NCI-H1048 (cell line): ENCODE data around the gene SECISBP2.

ENCODE experiments used
- DNase-seq: peaks from one replicate; lab custom pipeline; 2025; lab: John Stamatoyannopoulos, UW

Gene SECISBP2

DNA sequence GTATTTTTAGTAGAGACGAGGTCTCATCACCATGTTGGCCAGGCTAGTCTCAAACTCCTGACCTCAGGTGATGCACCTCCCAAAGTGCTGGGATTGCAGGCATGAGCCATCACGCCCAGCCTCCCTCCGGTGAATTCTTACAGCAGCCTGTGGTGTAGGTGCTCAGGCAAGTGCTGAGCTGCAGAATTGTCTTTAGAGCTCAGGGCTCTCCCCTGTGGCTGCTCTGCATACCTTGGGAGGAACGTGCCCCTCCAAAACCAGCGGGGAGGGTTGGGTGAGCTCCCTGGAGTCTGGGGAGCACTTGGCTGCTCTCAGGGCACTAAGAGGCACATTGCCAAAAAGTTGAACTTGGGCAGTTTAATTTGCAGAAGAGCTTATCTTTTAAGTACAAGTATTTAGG is 29.4 kb downstream of the SECISBP2 start:
- DNase-seq: no peak

DNA sequence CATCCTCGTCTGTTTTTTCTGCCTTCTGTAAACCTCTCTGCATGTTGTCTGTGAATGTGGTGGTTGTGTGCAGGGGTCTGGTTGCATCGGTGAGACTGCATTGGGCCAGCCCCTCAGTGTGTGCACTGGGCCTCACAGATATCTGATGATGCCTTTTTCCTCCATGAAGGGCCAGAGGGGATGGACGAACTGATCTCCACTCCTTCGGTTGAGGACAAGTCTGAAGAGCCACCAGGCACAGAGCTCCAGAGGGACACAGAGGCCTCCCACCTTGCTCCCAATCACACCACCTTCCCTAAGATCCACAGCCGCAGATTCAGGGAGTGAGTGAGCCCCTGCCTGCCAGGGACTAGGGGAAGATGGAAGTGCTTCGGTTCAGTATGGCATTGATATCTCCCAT is 31.3 kb downstream of the SECISBP2 start:
- no peak for DNase-seq

DNA sequence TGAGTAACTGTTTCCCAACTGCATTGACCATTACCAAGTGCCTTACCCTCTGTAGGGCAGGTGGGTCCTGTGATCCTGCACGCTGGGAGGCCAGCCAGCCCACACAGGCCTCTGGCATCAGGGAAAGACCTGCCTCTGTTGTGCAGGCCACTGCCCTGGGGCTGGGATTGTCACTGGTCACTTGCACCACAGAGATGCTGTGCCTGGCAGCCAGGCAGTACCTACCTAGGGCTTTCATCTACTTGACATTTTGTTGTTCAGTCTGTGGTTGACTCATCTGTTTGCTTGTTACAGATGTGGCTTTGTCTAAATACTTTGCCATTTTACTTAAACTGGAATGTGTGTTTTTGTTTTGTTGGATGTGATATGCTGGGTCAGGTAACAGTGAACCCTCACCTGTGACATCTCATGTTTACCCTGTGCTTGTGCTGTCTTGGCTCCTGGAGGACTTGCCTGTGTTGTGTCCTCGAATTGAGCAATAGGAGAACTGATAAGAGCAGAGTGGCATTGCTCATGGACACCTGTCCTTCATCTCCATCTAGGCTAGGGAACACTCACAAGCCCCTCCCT is 32.8 kb downstream of the SECISBP2 start:
- DNase-seq: no peak

DNA sequence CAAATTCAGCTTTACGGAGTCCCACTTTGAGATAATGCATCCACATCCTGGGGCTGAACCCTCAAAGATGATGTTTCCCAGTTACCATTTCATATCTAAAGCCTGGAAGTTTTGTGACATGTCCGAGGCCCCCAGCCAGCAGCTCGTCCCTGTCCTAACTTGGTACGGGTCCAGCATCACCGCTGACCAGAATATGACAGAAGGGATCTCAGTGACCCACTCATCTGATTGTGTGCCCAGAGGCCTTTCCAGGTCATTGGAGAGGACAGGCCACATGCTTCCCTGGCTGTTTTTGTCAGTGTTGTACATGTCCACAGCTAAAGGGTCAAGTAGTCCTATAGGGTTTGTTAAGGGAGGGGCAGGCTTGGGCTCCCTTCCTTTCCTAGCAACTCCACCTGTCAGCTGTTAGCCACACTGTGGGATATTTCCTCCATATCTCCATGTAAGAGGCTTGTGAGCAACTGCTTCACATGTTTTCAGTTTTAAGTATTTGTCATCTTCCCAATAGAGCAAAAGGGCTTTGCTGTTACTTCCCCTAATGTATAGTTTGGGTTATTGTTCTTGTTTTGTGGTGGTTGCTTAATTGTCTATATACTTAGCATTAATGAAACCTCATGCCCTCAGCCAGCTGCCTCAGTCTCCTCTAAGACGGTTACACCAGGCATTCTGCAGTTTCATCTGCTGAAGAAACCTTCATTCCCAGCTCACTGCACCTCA is 33.4 kb downstream of the SECISBP2 start:
- no peak for DNase-seq

DNA sequence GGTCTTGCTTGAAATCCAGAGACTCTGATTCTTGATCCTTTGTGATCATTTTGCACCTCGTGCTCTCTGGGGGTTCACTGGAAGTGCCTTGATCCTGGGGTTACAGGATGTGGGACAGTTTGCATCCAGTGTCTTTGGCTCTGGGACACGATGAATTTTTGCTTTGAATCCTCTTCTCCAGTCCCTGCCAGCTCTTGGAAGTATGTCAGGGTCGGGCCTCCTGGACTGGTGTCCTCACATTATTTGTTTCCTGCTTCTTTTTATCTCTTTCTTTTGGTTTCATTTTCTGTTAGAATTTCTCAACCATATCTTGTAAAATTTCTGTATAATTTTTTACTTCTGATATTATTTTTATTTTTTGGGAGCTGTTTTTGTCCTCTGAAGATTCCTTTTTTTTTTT is 34.2 kb downstream of the SECISBP2 start:
- no peak for DNase-seq

DNA sequence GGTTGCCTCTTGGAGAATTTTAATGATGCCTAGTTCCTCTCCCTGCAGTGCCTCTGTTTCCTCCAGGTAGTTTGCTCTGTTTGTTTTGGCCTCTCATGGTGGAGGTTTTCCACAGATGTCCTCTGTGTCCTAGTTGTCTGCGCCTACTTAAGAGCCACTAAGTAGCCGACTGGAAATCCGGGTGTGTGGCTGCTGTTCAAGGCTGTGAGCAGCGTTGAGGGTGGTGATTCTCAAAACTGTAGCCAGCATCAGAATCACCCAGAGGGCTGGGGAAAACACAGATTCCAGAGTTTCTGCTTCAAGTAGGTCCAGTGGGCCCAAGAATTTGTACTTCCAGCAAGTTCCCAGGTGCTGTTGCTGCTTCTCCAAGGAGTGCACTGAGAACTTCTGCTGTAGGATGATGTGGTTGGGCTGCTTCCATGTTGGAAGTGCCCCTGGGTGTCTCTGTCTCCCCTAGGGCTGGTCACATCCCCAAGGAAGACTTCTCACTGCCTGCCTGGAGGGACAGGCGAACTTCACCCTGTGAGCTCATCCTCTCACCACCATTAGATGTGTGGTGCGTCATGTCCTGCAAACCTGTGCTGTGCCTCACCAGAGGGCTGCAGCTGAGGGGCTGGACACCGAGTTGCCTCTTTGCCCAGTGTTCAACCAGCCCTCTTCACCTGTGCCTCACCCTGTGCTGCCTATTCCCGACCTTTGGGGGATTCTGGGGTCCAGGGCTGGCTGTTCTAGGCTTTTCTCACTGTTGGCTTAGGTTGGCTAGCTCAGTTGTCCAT is 34.8 kb downstream of the SECISBP2 start:
- DNase-seq: no peak

DNA sequence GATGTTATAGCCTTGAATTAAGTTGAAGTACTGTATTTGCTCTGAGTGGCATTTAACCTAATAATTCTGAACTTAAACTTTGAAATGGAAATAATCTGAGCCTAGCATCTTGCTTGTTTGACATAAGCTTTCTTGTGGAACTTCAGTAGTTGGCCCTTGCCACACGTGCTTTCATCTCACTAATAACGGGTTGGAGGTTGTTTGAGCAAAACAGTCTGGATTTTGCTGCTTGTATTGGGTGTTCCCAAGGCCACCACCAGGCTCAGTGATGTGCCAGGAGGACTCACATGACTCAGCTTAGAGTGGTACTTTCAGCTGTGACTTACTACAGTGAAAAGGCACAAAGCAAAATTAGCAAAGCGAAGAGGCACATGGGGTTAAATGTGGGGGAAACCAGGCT is 35.7 kb downstream of the SECISBP2 start:
- no peak for DNase-seq

DNA sequence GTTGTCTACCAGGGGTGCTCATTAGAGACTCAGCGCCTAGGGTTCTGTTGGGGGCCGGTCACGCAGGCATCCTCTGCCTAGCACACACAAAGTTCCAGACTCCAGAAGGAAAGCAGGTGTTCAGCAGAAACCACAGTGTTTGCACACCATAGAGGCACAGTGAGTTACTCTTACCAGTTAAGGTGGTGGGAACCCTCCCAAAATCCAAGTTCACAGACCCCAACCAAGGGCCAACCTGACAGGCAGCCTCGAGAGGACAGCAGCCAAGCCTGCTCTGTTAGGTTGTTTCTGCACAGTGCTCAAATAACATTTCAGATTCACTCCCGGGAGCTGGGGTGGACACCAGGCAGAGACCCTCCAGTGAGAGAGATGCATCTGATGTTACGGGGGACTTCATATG is 36.2 kb downstream of the SECISBP2 start:
- no peak for DNase-seq

DNA sequence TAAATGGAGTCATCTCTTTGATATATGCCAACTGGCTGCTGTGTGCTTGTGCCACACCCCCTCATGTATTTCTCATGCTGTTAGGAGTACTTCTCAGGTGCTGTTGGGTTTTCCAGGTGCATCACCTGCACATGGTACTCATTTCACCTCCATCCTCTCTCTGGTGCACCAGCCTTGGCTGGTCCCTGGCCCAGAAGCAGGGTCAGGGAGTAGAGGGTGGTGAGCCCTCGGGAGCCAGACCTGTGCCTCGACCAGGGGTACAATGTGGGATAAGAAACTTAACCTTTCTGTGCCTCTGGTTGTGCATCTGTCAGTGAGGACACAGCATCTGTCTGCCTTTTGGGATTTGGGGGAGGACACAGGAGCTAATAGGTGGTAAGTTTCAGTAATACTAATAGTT is 38.5 kb downstream of the SECISBP2 start:
- DNase-seq: no peak

DNA sequence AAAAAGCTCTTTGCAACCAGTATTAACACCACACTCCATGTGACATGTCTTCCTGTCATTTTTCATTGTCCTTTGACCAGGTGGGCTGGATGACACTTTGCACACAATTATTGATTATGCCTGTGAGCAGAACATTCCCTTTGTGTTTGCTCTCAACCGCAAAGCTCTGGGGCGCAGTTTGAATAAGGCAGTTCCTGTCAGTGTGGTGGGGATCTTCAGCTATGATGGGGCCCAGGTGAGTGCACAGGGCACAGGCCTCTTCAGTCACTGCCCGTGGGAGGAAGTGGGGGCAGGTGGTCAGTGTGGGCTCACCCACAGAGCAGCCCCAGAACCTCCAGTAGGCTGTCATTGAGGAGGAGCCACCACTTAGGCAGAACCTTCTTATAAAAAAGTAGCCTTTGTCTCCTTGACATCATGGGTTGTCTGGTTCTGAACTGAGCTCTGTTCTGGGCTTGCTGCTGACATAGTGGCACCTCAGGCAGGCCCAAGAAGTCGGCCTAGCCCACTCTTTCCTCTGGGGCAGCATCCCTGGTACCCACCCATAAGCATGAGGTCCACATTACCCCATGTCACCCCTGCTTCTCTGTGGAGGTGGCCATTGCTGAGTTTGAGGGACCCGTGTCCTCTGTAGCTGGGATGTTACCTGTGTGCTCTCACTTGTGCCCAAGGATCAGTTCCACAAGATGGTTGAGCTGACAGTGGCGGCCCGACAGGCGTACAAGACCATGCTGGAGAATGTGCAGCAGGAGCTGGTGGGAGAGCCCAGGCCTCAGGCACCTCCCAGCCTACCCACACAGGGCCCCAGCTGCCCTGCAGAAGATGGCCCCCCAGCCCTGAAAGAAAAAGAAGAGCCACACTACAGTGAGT is 39.3 kb downstream of the SECISBP2 start:
- DNase-seq: no peak

DNA sequence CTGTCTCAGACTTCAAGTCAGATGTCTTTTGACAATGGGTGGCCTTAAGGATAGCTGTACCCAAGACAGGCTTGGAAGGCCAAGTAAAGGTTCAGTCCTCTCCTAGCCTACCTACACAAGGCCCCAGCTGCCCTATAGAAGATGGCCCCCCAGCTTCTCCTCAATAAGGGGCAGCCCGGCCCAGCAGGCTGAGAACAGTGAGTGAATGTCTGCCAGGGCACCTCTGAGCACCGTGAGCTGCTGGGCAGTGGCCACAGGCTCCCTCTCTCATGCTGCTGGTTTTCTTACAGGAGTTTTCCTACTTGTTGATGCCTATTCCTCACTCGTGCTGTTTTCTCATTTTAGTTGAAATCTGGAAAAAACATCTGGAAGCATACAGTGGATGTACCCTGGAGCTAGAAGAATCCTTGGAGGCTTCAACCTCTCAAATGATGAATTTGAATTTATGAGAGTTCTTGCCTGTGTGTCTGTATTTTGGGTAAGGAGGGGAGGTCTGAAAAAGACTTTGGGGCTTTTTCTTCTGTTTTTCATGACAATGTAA is 40.1 kb downstream of the SECISBP2 start:
- no peak for DNase-seq

DNA sequence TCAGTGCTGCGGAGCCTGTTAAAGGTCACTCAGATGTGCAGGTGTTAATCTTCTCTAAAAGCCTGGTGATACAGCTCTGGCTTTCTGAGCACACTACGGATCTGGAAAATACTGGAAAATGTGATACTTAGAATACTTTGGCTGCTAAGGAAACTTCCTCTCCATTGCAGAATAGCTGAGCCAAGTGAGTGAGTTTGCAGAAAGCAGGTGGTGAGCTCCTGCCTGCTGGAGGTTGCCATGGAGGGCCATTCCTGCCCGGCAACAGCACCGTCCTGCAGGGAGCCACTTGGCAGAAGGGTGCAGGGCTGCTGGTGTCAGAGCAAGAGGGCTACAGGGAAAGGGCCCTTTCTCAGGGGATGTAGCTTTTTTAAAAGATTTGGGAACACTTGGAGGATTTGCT is 40.7 kb downstream of the SECISBP2 start:
- DNase-seq: no peak

DNA sequence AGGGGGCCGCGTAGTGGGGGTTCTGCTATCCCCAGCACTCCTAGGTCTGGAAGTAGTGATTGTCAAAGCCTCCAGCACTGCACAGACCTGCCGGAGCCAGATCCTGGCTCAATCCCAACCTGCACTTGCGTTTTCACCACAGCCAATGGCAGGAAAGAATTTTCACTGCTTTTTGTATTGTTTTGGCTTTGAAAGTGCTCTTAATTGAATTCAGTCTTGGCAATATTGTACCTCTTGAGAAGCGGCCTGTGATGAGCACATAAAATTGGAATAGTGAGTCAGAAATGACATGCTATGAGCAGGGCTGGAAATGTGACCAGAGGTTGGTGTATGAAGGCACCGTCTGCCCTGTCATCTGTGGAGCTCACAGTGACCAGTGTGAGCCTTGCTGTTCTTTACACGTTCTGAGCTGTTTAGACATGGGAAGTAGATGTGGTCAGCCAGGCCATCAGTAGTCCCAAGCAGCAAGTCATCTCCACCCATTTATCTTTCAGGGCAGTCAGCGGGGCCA is 41.5 kb downstream of the SECISBP2 start:
- no peak for DNase-seq

DNA sequence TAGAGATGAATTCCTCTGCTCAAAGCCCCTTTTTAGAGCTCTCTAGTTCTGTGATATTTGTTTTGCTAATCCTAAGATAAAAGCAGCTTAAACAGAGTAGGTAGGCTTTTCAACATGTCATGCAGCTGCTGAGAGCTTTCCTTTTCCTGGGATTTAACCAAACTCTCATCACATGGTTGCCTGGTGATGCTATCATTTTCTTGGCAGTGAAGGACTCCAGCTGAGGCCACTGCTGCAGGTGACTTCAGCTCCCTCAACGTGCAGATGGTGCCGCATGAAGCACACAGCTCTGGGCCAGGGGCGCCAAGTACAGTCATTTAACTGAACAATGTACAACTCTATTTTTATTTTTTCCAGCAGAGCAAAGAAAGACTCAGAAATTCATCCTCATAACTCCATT is 42.2 kb downstream of the SECISBP2 start:
- DNase-seq: no peak

DNA sequence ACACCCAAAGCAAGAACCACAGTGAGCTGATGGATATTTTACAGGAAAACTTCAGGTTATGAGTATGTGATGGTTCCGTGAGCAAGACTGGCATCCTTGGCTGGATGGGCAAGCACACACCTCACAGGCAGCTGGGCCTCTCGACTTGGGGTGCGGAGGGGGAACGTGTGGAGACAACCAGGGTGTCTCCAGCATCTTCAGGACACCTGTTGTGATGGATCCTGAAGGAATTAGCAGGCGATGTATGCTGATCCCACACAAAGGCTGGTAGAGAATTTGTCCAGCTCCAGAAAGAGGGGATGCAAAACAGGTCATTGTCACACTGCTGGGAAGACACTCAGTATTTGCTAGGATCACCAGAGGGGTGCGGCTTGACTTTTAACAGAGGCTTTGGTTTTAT is 42.7 kb downstream of the SECISBP2 start:
- no peak for DNase-seq

DNA sequence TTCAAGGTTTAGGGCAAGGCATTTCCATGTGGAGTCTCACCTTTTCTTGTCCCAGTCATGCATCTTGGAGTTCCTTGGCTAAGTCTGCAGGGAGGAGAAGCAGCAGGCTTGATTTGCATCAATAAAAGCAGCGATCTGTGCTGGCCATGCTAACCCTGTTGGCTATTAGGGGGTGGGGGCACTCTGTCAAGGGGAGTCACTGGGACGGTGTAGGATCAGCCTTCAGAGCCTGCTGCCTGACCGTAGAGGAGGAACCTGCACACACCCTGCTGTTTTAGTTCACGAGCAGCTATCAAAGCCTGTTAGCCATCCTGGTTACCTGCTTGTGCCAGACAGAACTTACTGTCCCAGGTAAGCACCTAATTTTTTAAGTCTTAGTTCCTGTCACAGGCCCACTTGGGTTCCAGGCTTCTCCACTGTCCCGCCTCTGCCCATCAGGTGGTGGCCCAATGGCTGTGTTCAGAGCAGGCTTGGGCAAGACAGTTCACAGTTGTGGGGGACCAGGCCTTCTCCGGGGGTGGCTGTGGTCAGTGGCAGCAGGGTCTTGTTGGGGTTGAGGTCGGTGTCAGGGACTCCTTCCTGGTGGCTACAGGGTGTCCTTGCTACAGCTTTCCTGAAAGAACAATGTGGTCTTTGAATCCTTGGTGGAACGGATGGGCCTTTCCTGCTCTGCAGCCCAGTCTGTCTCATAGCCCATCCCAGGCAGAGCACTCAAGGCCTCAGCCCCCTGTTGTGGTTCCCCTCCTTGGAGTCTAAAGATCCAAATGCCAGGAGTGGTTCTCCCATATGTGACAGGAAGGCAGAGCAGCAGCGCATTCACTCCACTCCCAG is 43.7 kb downstream of the SECISBP2 start:
- DNase-seq: no peak

DNA sequence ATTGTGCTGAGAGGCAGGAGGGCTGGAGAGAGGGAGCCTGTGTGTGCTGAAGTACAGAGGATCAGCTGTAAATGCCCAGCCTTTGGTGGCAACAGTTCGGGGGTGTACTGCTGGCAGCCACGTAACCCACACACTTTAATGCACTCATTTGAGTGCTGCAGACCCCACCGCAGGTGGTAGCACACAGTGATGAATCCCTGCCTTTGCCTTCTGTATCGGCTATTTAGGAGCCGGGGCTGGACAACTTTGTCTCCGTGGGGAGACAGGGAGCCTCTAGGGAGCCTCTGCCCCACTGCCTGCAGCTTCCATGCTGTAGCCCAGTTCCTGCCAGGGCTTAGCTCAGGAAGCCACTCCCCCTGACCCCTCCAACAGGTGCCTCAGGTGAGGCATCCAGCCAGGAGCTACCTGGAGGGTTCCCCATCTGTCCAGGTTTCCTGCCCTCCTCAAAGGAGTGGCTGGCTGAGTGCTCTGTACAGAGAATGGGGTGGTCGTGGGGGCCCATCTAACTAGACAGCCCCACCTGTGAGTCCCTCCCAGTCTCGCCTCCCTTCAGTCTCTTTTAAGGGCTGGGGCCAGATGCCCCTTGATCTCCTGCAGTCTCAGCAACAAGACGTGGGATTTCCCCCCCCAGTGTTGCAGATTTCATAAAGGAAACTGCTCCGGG is 44.5 kb downstream of the SECISBP2 start:
- DNase-seq: no peak

DNA sequence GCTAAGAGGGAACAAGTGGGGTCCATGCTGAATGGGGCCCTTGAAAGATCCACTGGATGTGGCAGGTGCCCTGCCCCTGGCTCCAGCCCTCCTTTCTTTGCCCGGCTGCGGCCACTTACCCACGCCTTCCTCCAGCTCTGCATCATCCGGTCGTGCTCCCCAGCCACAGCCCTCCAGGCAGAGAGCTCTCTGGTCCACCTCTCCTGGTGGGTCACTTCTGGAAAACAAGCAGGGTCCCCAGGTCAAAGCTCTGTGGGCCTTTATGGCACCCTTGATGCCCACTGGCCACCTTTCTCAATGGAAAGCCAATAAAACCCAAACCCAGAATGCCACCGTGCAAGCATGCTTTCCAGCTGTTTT is 45.0 kb downstream of the SECISBP2 start:
- no peak for DNase-seq

DNA sequence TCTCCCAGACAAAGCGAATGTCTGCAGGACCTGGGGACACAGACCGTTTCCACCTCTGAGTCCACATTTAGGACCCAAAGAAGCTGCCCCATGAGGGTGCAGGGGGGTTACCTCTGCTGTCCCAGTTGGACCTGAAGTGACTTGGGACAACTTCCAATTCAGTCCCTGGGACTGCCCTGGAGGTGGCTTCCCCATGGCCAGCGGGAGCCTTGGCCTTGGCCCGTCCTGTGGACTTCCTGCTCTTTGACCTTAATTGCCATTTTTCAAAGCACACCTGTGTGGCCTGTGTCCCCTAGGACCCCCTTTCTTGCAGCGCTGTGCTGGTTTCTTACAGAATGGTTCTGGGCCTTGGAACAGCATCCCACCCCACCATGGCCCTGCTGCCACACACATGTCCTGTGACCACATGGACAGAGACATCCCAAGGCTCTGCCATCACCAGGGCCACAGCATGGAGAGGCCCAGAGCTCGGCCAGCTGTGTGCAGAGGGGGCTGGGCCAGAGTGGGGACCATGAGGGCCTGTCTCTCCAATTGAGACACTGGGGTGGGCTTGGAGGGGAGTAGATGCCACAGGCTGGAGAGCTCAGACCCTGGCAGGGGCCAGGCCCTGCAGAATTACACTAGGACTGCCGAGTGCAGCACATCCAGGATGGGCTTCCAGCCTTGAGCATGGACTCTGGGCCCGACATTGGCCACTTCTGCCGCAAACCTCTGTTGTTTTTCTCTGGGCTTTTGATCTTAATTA is 45.8 kb downstream of the SECISBP2 start:
- no peak for DNase-seq
